22Rv1 (cell line): ENCODE data around the gene MCM5.

Experiments used
- CTCF ChIP-seq: fragments of 450-650 bp; IDR thresholded peaks from 2 replicates; pipeline ENCODE4 v1.5.1; 2017; ENCODE audit warnings: mild to moderate bottlenecking
- ZFX ChIP-seq: fragments of 450-650 bp; IDR thresholded peaks from 2 replicates; pipeline ENCODE4 v1.6.1; 2017; ENCODE audit warnings: antibody characterized with exemption, borderline replicate concordance

DNA sequence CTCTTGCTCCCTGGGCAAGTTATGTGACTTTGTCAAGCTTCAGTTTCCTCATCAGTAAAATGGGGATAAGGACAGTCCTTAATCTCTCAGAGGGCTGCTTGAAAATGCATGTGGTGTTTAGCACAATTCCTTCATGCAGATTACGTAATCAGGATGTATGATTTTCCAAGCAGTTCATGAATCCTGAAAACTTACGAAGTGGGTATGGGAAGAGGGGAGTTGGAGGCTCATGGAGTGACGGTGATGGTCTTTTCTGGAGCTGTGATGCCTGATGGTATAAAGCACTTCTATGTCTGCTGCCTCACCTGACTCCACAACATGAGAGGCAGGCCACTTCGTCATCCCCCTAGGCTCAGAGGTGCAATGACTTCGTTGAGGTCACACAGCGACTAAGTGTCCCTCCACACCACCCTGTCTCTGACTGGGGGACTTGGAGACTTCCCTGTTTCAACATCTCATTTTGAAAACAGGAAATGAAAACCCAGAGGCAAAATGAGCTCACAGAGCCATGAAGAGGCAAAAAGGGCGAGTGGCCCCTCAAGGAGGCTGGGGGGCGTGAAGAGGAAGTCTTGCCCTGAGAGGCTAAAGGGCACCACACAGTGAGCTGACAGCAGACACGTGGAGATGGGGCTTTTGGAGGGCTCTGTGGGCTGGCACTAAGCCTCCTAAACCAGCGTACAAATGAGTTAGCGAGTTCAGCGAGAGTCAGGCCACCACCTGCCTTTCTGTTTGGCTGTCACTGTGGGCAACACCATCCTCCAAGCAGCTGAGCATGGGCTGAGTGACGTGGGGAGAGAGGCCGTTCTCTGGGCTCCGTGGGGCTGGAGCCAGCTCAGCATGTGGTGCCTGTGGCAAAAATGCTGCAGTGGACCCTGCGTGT, 10.1 kb downstream of the MCM5 start:
- TF ChIP-seq CTCF (no peak), ZFX (no peak)
